ENCODE data around the gene LY9.

The LY9 gene

GRCh38 chr1:160836981-160837557 lies 41.1 kb downstream of the LY9 start:
- DNase-seq (ENCODE audit: low read depth in 2 of 2), result no peak

- no peak for DNase-seq (ENCODE audit: low read depth in 2 of 2)
These were observed 41.7 kb downstream of the LY9 start for GRCh38 chr1:160837558-160838205.

- DNase-seq (ENCODE audit: low read depth in 2 of 2), result no peak
These were observed 42.9 kb downstream of the LY9 start for GRCh38 chr1:160838888-160839287.

GRCh38 chr1:160839746-160840145 lies 43.8 kb downstream of the LY9 start:
- DNase-seq (ENCODE audit: low read depth in 2 of 2), result no peak

GRCh38 chr1:160841079-160841478 lies 45.1 kb downstream of the LY9 start:
- DNase-seq (ENCODE audit: low read depth in 2 of 2), result no peak

GRCh38 chr1:160844447-160845232 lies 48.7 kb downstream of the LY9 start:
- DNase-seq (ENCODE audit: low read depth in 2 of 2), result no peak

- no peak for DNase-seq (ENCODE audit: low read depth in 2 of 2)
These were observed 50.3 kb downstream of the LY9 start for GRCh38 chr1:160846281-160846680.

GRCh38 chr1:160850541-160850940 lies 54.6 kb downstream of the LY9 start:
- DNase-seq (ENCODE audit: low read depth in 2 of 2), result no peak

GRCh38 chr1:160850993-160851392 lies 55.0 kb downstream of the LY9 start:
- no peak for DNase-seq (ENCODE audit: low read depth in 2 of 2)

- DNase-seq (ENCODE audit: low read depth in 2 of 2), result no peak
These were observed 57.0 kb downstream of the LY9 start for GRCh38 chr1:160853014-160853413.

- no peak for DNase-seq (ENCODE audit: low read depth in 2 of 2)
These were observed 57.8 kb downstream of the LY9 start for GRCh38 chr1:160853754-160854153.

- DNase-seq (ENCODE audit: low read depth in 2 of 2), result no peak
These were observed 59.4 kb downstream of the LY9 start for GRCh38 chr1:160855181-160855981.

- DNase-seq (ENCODE audit: low read depth in 2 of 2), result no peak
These were observed 62.1 kb downstream of the LY9 start for GRCh38 chr1:160858097-160858496.

GRCh38 chr1:160858507-160858906 lies 62.5 kb downstream of the LY9 start:
- DNase-seq (ENCODE audit: low read depth in 2 of 2), result no peak

- no peak for DNase-seq (ENCODE audit: low read depth in 2 of 2)
These were observed 63.2 kb downstream of the LY9 start for GRCh38 chr1:160859166-160859565.

GRCh38 chr1:160860840-160861505 lies 65.0 kb downstream of the LY9 start:
- no peak for DNase-seq (ENCODE audit: low read depth in 2 of 2)

GRCh38 chr1:160862203-160863060 lies 66.5 kb downstream of the LY9 start, which contains the start of gene CD244:
Gene CD244, minus strand, starts transcription at chr1:160862887. Its CDS starts 210 bp downstream, at chr1:160862677.
- no peak for DNase-seq (ENCODE audit: low read depth in 2 of 2)

GRCh38 chr1:160863061-160863773 lies 67.2 kb downstream of the LY9 start:
- DNase-seq (ENCODE audit: low read depth in 2 of 2), result no peak

GRCh38 chr1:160863774-160864131 lies 67.8 kb downstream of the LY9 start:
- DNase-seq (ENCODE audit: low read depth in 2 of 2), result no peak

- DNase-seq (ENCODE audit: low read depth in 2 of 2), result no peak
These were observed 68.2 kb downstream of the LY9 start for GRCh38 chr1:160864173-160864572.

All from fibroblast of skin of left biceps (primary cell).